A549 (cell line): ENCODE measurements around the gene ZNF184. TPM values are rescaled to one million over a fixed set of nuclear protein-coding genes. Genes with fewer than 3 reads are reported as not detected.

Source experiments
- polyA plus RNA-seq, 4 experiments: library from polyadenylated mRNA; depleted of rRNA in 3 of 4; stranded (reverse); fragments of >200 nt; fragmentation: RNase III in 1 of 4; extraction: RNeasy Plus Mini Kit Qiagen cat#74134 plus additional on column Dnase treatment in 1 of 4; gene quantifications; 2 replicates in 3 of 4; 3 replicates in 1 of 4; pipeline ENCODE4 v1.2.3, GENCODE V29; 2011 to 2017
- small RNA-seq, 6 experiments: library from RNA; depleted of rRNA; stranded (forward); fragments of <200 nt; gene quantifications; one replicate each; pipeline ENCODE3, GENCODE V24; 2012

Gene ZNF184
- polyA plus RNA-seq, 2 of the 4 experiments (the other 2 are of a cell fraction), result 2.5 to 4.9 TPM

Small RNA genes lying within 50 kb of the gene (small RNA-seq; reads per million reads assigned to genes)
- gene AL021918.1 (0 reads per million in 6 experiments), gene AL021918.2 (0 reads per million in 6 experiments), gene MCFD2P1 (0 reads per million in 6 experiments)

Other genes starting within 250 kb of the ZNF184 start
- gene PRSS16, start 225.4 kb downstream of the ZNF184 start, polyA plus RNA-seq (2011; rRNA removed), result 11.0 and 11.4 TPM in 2 replicates
- gene PRSS16, start 225.4 kb downstream of the ZNF184 start, polyA plus RNA-seq (2017; fragmentation: RNase III; extraction: RNeasy Plus Mini Kit Qiagen cat#74134 plus additional on column Dnase treatment), result 3.1 to 3.9 TPM (median 3.7 TPM) in 3 replicates
- gene POM121L2, start 160.8 kb downstream of the ZNF184 start, polyA plus RNA-seq (2011; rRNA removed), result 0.09 TPM in 1 of 2 replicates, not detected in the other
- gene POM121L2, start 160.8 kb downstream of the ZNF184 start, polyA plus RNA-seq (2017; fragmentation: RNase III; extraction: RNeasy Plus Mini Kit Qiagen cat#74134 plus additional on column Dnase treatment), result not detected in 3 replicates
- 0.36 and 0.52 TPM in 2 replicates for gene ZNF391, start 84.3 kb downstream of the ZNF184 start, polyA plus RNA-seq (2011; rRNA removed)
- gene ZNF391, start 84.3 kb downstream of the ZNF184 start, polyA plus RNA-seq (2017; fragmentation: RNase III; extraction: RNeasy Plus Mini Kit Qiagen cat#74134 plus additional on column Dnase treatment), result 0.34 to 0.48 TPM (median 0.46 TPM) in 3 replicates